GM19328 (cell line): Measurements from ENCODE around the gene PYURF.

Experiments
- ATAC-seq: cut with Tn5 transposase; IDR thresholded peaks from one replicate; pipeline ENCODE4 v1.9.1; 2021; ENCODE audit warnings: mild to moderate bottlenecking, moderate library complexity; ENCODE audit not compliant: unreplicated experiment

PYURF gene

DNA sequence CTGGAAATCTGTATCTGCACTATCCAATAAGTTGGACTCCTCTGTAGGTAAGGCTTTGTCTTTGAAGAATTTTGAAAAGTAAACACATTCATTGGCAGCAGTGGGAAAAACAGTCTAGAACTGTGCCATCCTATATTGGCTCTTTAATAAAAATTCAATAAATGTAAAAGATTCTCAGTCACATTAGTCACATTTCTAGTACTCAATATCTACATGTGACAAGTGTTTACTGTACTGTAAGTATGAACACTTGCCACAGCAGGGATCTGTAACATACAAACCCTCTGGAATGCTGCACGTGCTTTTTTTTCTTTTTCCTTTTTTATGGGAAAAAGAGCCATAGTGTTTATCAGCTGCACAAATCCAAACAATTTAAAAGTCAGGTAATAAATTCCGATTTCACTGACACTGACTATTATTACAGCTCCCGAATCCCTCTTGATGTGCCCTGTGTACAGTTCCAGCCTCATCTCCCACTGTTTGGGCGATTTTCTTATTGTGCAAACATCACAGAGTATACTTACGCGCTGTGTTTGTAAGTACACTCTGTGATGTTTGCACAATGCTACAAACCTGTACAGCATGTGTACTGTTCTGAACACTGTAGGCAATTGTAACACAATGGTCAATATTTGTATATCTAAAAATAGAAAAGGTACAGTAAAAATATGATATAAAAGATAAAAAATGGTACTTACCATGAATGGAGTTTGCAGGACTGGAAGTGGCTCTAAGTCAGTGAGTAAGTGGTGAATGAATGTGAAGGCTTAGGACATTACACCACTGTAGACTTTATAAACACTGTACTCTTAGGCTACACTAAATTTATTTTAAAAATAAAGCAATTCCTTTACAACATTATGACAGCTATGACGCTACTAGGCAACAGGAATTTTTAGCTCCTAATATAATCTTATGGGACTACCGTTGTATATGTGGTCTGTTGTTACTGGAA is 8.7 kb downstream of the PYURF start:
- ATAC-seq, result no peak

DNA sequence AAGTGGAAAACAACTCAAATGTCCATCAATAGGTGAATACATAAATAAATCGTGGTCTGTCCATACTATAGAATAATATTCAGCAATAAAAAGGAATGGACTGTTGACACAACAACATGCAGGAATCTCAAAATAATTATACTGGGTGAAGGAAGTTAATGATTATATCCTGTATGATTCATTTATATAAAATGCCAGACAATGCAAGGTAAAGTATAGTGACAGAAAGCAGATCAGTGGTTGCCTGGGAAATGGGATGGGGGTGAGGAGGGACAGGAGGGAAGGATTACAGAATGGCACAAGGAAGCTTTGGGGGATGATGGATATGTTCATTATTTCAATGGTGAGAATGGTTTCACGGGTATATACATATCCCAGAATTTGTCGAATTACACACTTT is 12.3 kb downstream of the PYURF start:
- ATAC-seq, result no peak

DNA sequence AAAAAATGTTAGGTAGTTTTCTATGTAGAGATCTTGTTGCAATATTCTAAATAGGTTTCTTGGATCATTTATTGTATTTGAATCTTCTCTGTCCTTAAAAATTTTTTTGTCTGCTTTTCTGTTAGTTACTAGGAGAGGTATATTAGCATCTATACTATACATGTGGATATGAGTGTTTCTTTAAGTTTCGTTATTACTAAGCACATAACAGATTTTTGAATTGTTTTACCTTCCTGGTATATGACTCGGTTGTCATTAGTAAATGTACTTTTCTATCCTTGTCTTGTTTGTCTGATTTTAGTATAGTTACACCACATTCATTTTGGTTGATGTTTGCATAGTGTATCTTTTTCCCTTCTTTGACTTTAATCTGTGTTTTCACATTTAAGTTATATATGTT is 20.2 kb downstream of the PYURF start:
- no peak for ATAC-seq

DNA sequence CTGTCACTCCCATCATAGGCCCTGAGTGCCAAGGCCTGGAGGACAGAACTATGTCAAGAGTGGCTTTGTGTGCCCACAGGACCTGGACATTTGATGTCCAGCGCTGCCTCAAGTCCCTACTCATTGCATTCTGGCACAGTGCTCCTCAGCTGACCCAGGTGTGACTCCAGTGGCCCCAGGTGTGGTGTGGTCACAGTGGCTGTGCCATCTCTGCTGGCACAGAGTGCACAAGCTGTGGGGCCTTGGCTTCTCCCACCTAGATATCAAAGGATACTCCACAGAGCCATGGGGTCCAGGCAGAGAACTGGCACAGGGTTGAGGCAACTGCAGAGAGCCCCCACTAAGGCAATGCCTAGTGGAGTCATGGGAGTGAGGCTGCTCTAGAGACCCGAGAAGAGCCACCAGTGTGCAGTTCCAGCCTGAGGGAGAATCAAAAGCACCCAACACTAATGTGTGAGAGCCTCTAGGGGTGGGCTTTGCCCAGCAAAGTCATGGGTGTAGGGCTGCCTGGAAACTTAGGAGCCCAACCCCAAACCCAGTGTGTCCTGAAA is 25.6 kb downstream of the PYURF start:
- ATAC-seq, result no peak

DNA sequence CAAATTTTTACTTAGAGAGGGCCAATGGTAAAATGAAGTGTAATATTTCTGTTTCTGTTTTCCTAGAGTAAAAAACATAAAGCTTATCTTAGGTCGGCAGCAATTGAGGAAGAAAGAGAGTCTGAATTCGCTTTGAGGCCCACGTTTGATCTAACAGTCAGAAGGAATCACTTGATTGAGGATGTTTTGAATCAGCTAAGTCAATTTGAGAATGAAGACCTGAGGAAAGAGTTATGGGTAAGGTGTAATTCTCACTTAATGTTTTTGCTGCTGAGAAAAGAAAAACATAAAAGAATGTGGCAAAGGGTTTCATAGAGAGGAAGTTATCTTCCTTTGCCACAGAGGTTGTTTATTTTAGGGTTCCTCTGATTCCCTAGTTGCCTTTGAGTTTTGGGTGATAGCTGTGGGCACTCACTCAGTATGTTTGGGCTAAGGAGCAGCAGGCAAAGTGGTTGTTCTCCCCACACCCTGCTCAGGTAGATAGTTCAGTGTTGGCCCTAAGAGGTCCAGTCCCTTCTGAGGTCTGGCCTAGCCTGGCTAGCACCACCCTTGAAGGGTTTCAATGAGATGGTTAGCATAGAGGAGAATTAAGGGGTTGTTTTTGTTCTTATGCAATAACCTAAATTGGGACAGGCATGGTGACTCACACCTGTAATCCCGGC is 34.3 kb downstream of the PYURF start:
- no peak for ATAC-seq

DNA sequence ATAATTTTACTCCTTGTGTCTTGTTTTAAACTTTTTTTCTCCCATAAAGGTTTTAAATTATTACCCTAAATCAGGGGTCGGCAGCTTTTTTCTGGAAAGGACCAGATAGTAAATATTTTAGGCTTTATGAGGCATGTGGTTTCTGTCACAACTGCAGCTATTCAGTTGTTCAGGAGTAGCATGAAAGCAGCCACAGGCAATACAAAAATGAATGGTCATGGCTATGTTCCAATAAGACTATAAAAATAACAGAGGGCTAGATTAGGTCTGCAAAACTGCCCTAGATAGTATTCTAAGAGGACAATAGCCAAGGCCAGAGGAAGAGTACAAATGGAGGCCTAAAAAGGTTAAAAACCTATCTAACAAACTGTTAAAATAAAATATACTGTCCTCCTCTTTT is 42.0 kb downstream of the PYURF start:
- ATAC-seq, result no peak

DNA sequence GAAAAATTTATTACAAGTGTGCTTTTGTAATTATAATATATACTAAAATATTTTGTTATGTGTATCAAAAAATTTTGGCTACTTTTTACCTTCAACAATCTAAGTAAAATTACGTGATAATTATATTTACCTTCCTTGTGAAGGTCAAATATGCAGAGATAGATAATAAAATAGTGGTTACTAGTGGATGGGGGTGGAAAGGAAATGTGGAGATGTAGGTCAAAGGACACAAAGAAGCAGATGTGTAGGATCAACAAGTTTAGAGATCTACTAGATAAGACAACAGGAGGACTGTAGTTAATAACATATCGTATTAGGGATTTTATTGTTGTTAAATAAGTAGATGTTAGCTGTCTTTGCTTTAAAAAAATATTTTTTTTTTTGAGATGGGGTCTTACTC is 45.3 kb downstream of the PYURF start:
- no peak for ATAC-seq

DNA sequence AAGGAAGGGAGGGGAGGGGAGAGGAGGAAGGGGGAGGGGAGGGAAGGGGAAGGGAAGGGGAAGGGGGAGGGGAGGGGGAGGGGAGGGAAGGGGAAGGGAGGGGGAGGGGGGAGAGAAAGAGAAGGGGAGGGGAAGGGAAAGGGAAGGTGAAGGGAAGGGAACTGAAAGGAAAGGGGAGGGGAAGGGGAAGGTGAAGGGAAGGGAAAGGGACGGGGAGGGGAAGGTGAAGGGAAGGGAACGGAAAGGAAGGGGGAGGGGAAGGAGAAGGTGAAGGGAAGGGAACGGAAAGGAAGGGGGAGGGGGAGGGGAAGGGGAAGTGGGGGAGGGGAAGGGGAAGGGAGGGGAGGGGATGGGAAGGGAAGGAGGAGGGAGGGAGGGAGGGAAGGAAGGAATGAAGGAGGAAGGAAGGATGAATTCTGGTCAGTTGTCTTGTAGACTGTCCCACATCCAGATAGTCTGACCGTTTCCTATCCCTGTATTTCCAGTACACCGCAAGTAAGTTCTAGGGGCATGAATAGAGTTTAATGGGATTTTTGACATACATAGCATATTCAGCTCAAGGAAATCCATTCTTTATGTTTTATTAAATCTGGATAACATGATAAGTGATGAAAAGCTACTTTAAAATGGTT is 46.2 kb downstream of the PYURF start:
- ATAC-seq, result no peak
